Breast epithelium (tissue), 4 donors: ENCODE results near the gene YIPF1. TPM values are rescaled to one million over a fixed set of nuclear protein-coding genes. Genes with fewer than 3 reads are reported as not detected.

ENCODE experiments used
- DNase-seq, 2 donors: peaks; one replicate each; pipeline ENCODE4 v3.0.0-alpha.2; 2019; ENCODE audit warnings: low spot score in 2 of 2
- H3K27ac ChIP-seq, 2 donors: fragments of 200-600 bp; sonication (generic) in 1 of 2; one replicate each; pipeline ENCODE4 v1.5.1; 2016 to 2019; ENCODE audit warnings: mild to moderate bottlenecking in 1 of 2
- H3K27me3 ChIP-seq, 2 donors: fragments of 200-600 bp; sonication (generic) in 1 of 2; one replicate each; pipeline versions ENCODE4 v1.5.1 to v1.6.0; 2017 to 2019; ENCODE audit warnings: control low read depth in 1 of 2, mild to moderate bottlenecking in 1 of 2
- H3K36me3 ChIP-seq: fragments of 200-600 bp; one replicate; pipeline ENCODE4 v1.5.1; 2019
- H3K4me1 ChIP-seq, 2 donors: fragments of 200-600 bp; sonication (generic); one replicate each; pipeline ENCODE4 v1.5.1; 2016 to 2019; ENCODE audit warnings: control low read depth in 1 of 2
- H3K4me3 ChIP-seq, 3 donors: fragments of 200-600 bp; sonication (generic); 1 replicate in 2 of 3; 2 replicates in 1 of 3; pipeline ENCODE4 v1.5.1; 2016 to 2019; ENCODE audit warnings: mild to moderate bottlenecking in 3 of 3, moderate library complexity in 2 of 3
- H3K9me3 ChIP-seq, 2 donors: fragments of 200-600 bp; sonication (generic) in 1 of 2; one replicate each; pipeline ENCODE4 v1.5.1; 2016 to 2019; ENCODE audit warnings: control low read depth in 1 of 2
- CTCF ChIP-seq, 3 donors: fragments of 450-650 bp; IDR thresholded peaks; one replicate each; pipeline ENCODE4 v1.5.1; 2016 to 2017; ENCODE audit warnings: antibody characterized with exemption in 3 of 3, mild to moderate bottlenecking in 3 of 3, moderate library complexity in 3 of 3
- POLR2A ChIP-seq: fragments of 450-650 bp; IDR thresholded peaks from one replicate; pipeline ENCODE4 v1.6.1; 2016; ENCODE audit warnings: antibody characterized with exemption, mild to moderate bottlenecking, moderate library complexity
- POLR2AphosphoS5 ChIP-seq, 3 donors: sonication (generic); formaldehyde crosslinking; IDR thresholded peaks; one replicate each; pipeline ENCODE4 v1.6.1; 2017; ENCODE audit warnings: antibody characterized with exemption in 3 of 3
- intact Hi-C: fragments of 100-400 bp; cut with DNase I; formaldehyde crosslinking; loops from one replicate; pipeline ENCODE4 v1.15.1; 2023; ENCODE audit warnings: low total_unique reads
- total RNA-seq, 3 donors: library from RNA; depleted of rRNA; stranded (reverse); fragments of >200 nt; gene quantifications; one replicate each; pipeline ENCODE4 v1.1.0, GENCODE V29; 2016

Gene YIPF1
- total RNA-seq, 3 donors from 2014 or later: 21.3 to 43.6 (median 40.7) TPM

GRCh38 chr1:53833393-53833792 is 56.2 kb downstream of the YIPF1 start:
- intact Hi-C loops: no loop called here
- Histone ChIP-seq H3K36me3 (no peaks in the 10 kb centered on the region), H3K27me3 (no peaks in the 10 kb centered on the region), H3K27ac (no peak overlapping the region), H3K4me3 (no peak overlapping the region), H3K9me3 (no peaks in the 10 kb centered on the region), H3K4me1 (no peaks in the 10 kb centered on the region)
- TF ChIP-seq POLR2AphosphoS5 (IDR thresholded peaks at IDR 0.05) (no peak), CTCF (IDR thresholded peaks at IDR 0.05) (no peak), POLR2A (no peak)
- DNase-seq: no peak

- no peak for TF ChIP-seq CTCF (IDR thresholded peaks at IDR 0.05)
- TF ChIP-seq POLR2AphosphoS5 (IDR thresholded peaks at IDR 0.05): no peak
- no peak for TF ChIP-seq POLR2A
- Histone ChIP-seq H3K4me3 (no peak overlapping the region), H3K27me3 (no peaks in the 10 kb centered on the region), H3K4me1 (no peaks in the 10 kb centered on the region), H3K27ac (no peak overlapping the region), H3K36me3 (no peaks in the 10 kb centered on the region), H3K9me3 (no peaks in the 10 kb centered on the region)
- no peak for DNase-seq
- intact Hi-C loops: no loop called here
Observed at GRCh38 chr1:53826367-53826766, 63.2 kb downstream of the YIPF1 start.

- Histone ChIP-seq H3K27me3 (no peaks in the 10 kb centered on the region), H3K36me3 (no peaks in the 10 kb centered on the region), H3K4me1 (no peaks in the 10 kb centered on the region), H3K9me3 (no peaks in the 10 kb centered on the region), H3K4me3 (no peak overlapping the region), H3K27ac (no peak overlapping the region)
- no peak for DNase-seq
- intact Hi-C loops: no loop called here
- no peak for TF ChIP-seq POLR2AphosphoS5 (IDR thresholded peaks at IDR 0.05)
- TF ChIP-seq CTCF (IDR thresholded peaks at IDR 0.05): no peak
Observed at GRCh38 chr1:53825306-53825705, 64.3 kb downstream of the YIPF1 start.

- no peaks in the 10 kb centered on the region for H3K36me3 ChIP-seq
- TF ChIP-seq POLR2AphosphoS5 (IDR thresholded peaks at IDR 0.05): no peak
- TF ChIP-seq CTCF (IDR thresholded peaks at IDR 0.05): no peak
- no peak for TF ChIP-seq POLR2A
- no peaks in the 10 kb centered on the region for H3K9me3 ChIP-seq
- H3K4me1 ChIP-seq: no peaks in the 10 kb centered on the region
- intact Hi-C loops: no loop called here
- no peak overlapping the region for H3K27ac ChIP-seq
- no peaks in the 10 kb centered on the region for H3K27me3 ChIP-seq
- H3K4me3 ChIP-seq: no peak overlapping the region
- no peak for DNase-seq
Observed at GRCh38 chr1:53822931-53823330, 66.7 kb downstream of the YIPF1 start.

- no peaks in the 10 kb centered on the region for H3K4me1 ChIP-seq
- H3K27ac ChIP-seq: no peak overlapping the region
- H3K4me3 ChIP-seq: no peak overlapping the region
- no peaks in the 10 kb centered on the region for H3K36me3 ChIP-seq
- H3K27me3 ChIP-seq: no peaks in the 10 kb centered on the region
- intact Hi-C loops: no loop called here
- no peak for DNase-seq
- TF ChIP-seq POLR2A (no peak), POLR2AphosphoS5 (IDR thresholded peaks at IDR 0.05) (no peak), CTCF (IDR thresholded peaks at IDR 0.05) (no peak)
- H3K9me3 ChIP-seq: no peaks in the 10 kb centered on the region
Observed at GRCh38 chr1:53821380-53821779, 68.2 kb downstream of the YIPF1 start.
